HepG2 (cell line): Measurements from ENCODE around the gene PPP1R1B. TPM values are rescaled to one million over a fixed set of nuclear protein-coding genes. Genes with fewer than 3 reads are reported as not detected.

ENCODE experiments used
- ATAC-seq: fragments of 200-7000 bp; cut with Tn5 transposase; 3 replicates; pipeline ENCODE4 v1.9.1; 2020; ENCODE audit warnings: mild to moderate bottlenecking, moderate library complexity
- BruUV-seq: library from RNA; stranded (reverse); fragments of 400-500 nt; replicated peaks from 2 replicates; lab custom pipeline; 2021; lab: Mats Ljungman, UMichigan
- CTCF ChIA-PET: fragments of 300-600 bp; formaldehyde crosslinking; extraction: SDS; loops from one replicate; lab custom pipeline; 2021; ENCODE audit warnings: low total read pairs, inconsistent platforms, low intra/inter-chr PET ratio; lab: Yijun Ruan, JAX
- POLR2A ChIA-PET: fragments of 350-600 bp; sonication (Branson Sonifier 250); formaldehyde crosslinking; loops from one replicate; lab custom pipeline; 2020; ENCODE audit warnings: antibody characterized with exemption, inconsistent platforms; lab: Yijun Ruan, JAX
- DNase-seq: peaks from one replicate; pipeline ENCODE4 v3.0.0-alpha.2; 2015; ENCODE audit warnings: low spot score
- FAIRE-seq: peaks from 3 replicates; lab custom pipeline; 2011; peaks lifted over from hg19 to GRCh38; lab: Jason Lieb, UNC
- H2AFZ ChIP-seq: one replicate; pipeline ENCODE4 v1.6.1; 2011; ENCODE audit warnings: low read length, inconsistent platforms
- H3K27ac ChIP-seq: fragments of 300-600 bp; 3 replicates; pipeline ENCODE4 v1.8.0; 2011; ENCODE audit warnings: mixed run types, mild to moderate bottlenecking, mixed read lengths, low read length, inconsistent platforms; ENCODE audit not compliant: insufficient read depth; ENCODE audit errors: extremely low read length
- H3K27me3 ChIP-seq, 2 experiments: fragments of 200-600 bp in 1 of 2; 2 replicates in 1 of 2; 3 replicates in 1 of 2; pipeline versions ENCODE4 v1.6.0 to v1.8.0; 2011; ENCODE audit warnings: low read length in 2 of 2, mild to moderate bottlenecking in 2 of 2, moderate library complexity in 2 of 2, inconsistent platforms in 1 of 2; ENCODE audit not compliant: insufficient read depth in 2 of 2, control insufficient read depth in 1 of 2
- H3K36me3 ChIP-seq, 2 experiments: fragments of 200-600 bp in 1 of 2; replicated peaks in 1 of 2; 2 replicates in 1 of 2; 3 replicates in 1 of 2; pipeline versions ENCODE4 v1.5.1 to v1.8.0; 2011; ENCODE audit warnings: low read length in 2 of 2, inconsistent platforms in 1 of 2; ENCODE audit not compliant: insufficient read depth in 2 of 2, control insufficient read depth in 1 of 2
- H3K4me1 ChIP-seq: 2 replicates; pipeline ENCODE4 v1.5.1; 2012; ENCODE audit warnings: low read length, inconsistent platforms; ENCODE audit not compliant: insufficient read depth
- H3K4me2 ChIP-seq: 2 replicates; pipeline ENCODE4 v1.6.0; 2011; ENCODE audit warnings: low read depth, low read length, inconsistent platforms
- H3K4me3 ChIP-seq, 3 experiments: fragments of 200-600 bp in 1 of 3; sonication (generic), shearing (Covaris generic) in 1 of 3; replicated peaks in 1 of 3; 2 replicates each; pipeline ENCODE4 v1.5.1; 2011 to 2016; ENCODE audit warnings: low read length in 3 of 3, inconsistent platforms in 2 of 3, low read depth in 2 of 3, mild to moderate bottlenecking in 2 of 3, control low read depth in 1 of 3, mixed read lengths in 1 of 3; ENCODE audit not compliant: insufficient read depth in 1 of 3
- H3K79me2 ChIP-seq: one replicate; pipeline ENCODE4 v1.6.1; 2011; ENCODE audit warnings: low read length, inconsistent platforms; ENCODE audit not compliant: insufficient read depth
- H3K9ac ChIP-seq: 2 replicates; pipeline ENCODE4 v1.6.0; 2011; ENCODE audit warnings: mild to moderate bottlenecking, low read depth, low read length, inconsistent platforms; ENCODE audit not compliant: insufficient read depth
- H3K9me3 ChIP-seq: 2 replicates; pipeline ENCODE4 v1.5.1; 2012; ENCODE audit warnings: mild to moderate bottlenecking, low read length
- H4K20me1 ChIP-seq: 2 replicates; pipeline ENCODE4 v1.6.0; 2011; ENCODE audit warnings: inconsistent platforms, mild to moderate bottlenecking, low read length, moderate library complexity; ENCODE audit not compliant: insufficient read depth
- AGO1 ChIP-seq: fragments of 200-400 bp; formaldehyde crosslinking; IDR thresholded peaks from 2 replicates; pipeline ENCODE4 v1.6.1; 2017; ENCODE audit warnings: mild to moderate bottlenecking, low read depth, low read length, moderate library complexity; ENCODE audit not compliant: poor library complexity, severe bottlenecking
- BRD4 ChIP-seq: sonication (generic); formaldehyde crosslinking; IDR thresholded peaks from 2 replicates; pipeline ENCODE4 v1.4.0; 2020; ENCODE audit warnings: missing genetic modification reagents
- CTCF ChIP-seq: sonication (generic); formaldehyde crosslinking; IDR thresholded peaks from 2 replicates; pipeline ENCODE4 v1.5.0; 2020; ENCODE audit warnings: mild to moderate bottlenecking, missing genetic modification reagents, moderate library complexity
- HDAC1 ChIP-seq: sonication (generic); formaldehyde crosslinking; IDR thresholded peaks from 2 replicates; pipeline ENCODE4 v1.5.1; 2020; ENCODE audit warnings: mild to moderate bottlenecking, missing genetic modification reagents
- HIVEP1 ChIP-seq: sonication (generic); formaldehyde crosslinking; IDR thresholded peaks from 2 replicates; pipeline ENCODE4 v1.4.0; 2020; ENCODE audit warnings: mild to moderate bottlenecking, missing genetic modification reagents
- HNRNPL ChIP-seq: fragments of 200-400 bp; formaldehyde crosslinking; IDR thresholded peaks from 2 replicates; pipeline ENCODE4 v1.6.1; 2017; ENCODE audit warnings: mild to moderate bottlenecking, low read depth, low read length
- KDM2A ChIP-seq: sonication (generic); formaldehyde crosslinking; IDR thresholded peaks from 2 replicates; pipeline ENCODE4 v1.4.0; 2020; ENCODE audit warnings: low read depth, missing genetic modification reagents, borderline replicate concordance
- KLF13 ChIP-seq: sonication (generic); formaldehyde crosslinking; IDR thresholded peaks from 2 replicates; pipeline ENCODE4 v1.4.0; 2020; ENCODE audit warnings: mild to moderate bottlenecking, missing genetic modification reagents
- MXD1 ChIP-seq: sonication (generic); formaldehyde crosslinking; IDR thresholded peaks from 2 replicates; pipeline ENCODE4 v1.4.0; 2020; ENCODE audit warnings: mild to moderate bottlenecking, missing genetic modification reagents
- TFE3 ChIP-seq: IDR thresholded peaks from 2 replicates; pipeline ENCODE4 v1.6.1; 2016
- ZBTB25 ChIP-seq: IDR thresholded peaks from 2 replicates; pipeline ENCODE4 v1.6.1; 2018; ENCODE audit warnings: missing genetic modification reagents
- ZFP62 ChIP-seq: sonication (generic); formaldehyde crosslinking; IDR thresholded peaks from 2 replicates; pipeline ENCODE4 v1.4.0; 2020; ENCODE audit warnings: missing genetic modification reagents
- ZNF768 ChIP-seq: sonication (generic); formaldehyde crosslinking; IDR thresholded peaks from 2 replicates; pipeline ENCODE4 v1.4.0; 2020; ENCODE audit warnings: missing genetic modification reagents
- ZNF891 ChIP-seq: sonication (generic); formaldehyde crosslinking; IDR thresholded peaks from 2 replicates; pipeline ENCODE4 v1.5.0; 2020; ENCODE audit warnings: mild to moderate bottlenecking, missing genetic modification reagents
- WGBS: methylation state at CpG from one replicate; pipeline ENCODE4 v1.1.6; 2017; ENCODE audit warnings: low lambda C conversion rate; 5-methylcytosine and 5-hydroxymethylcytosine counted together
- in situ Hi-C: cut with HindIII; loops from 2 replicates; pipeline ENCODE4 v1.10.0; 2017; ENCODE audit warnings: low pct_unique_long_range_greater_than_20kb; ENCODE audit not compliant: extremely low pct_ligation_motif_present
- intact Hi-C: fragments of 100-400 bp; cut with micrococcal nuclease; formaldehyde crosslinking; loops from one replicate; pipeline ENCODE4 v1.10.0; 2022; ENCODE audit not compliant: unreplicated experiment
- polyA plus RNA-seq, 8 experiments: library from polyadenylated mRNA; depleted of rRNA in 3 of 8; stranded (reverse) in 7 of 8; unstranded in 1 of 8; fragments of >200 nt; fragmentation: Illumina TruSeq in 4 of 8; extraction: Trizol in 4 of 8; gene quantifications; 2 replicates each; pipeline versions ENCODE4 v1.2.1 to v1.2.3, GENCODE V29; 2011 to 2016; ENCODE audit warnings: low read depth in 4 of 8, missing spikeins in 1 of 8, mixed read lengths in 1 of 8; ENCODE audit not compliant: insufficient read depth in 1 of 8
- total RNA-seq, 5 experiments: library from RNA; depleted of rRNA; stranded (reverse); fragments of >200 nt; fragmentation: Illumina TruSeq; extraction: Trizol; gene quantifications; 2 replicates each; pipeline ENCODE4 v1.2.3, GENCODE V29; 2016; ENCODE audit warnings: low read depth in 1 of 5
- TF ChIP-seq, protein P1 (sequence below): sonication (generic); formaldehyde crosslinking; IDR thresholded peaks from 2 replicates; pipeline ENCODE4 v1.8.1; 2023; ENCODE audit warnings: mild to moderate bottlenecking, missing genetic modification reagents, borderline replicate concordance

PPP1R1B gene
- total and polyA plus RNA-seq, 2 of the 13 experiments (the other 11 are each of a cell fraction or from before 2014, with no cell fraction given), result 0.08 TPM; not detected in 1

- TF ChIP-seq BRD4, result 0 out of 2 replicates have a peak, but pooled peaks have one; percentile 33
- TF ChIP-seq ZNF891, result peak; percentile 59; the same call in 1 of the 2 replicates
- TF ChIP-seq MXD1 (CRISPR knock-in tag), result no peak
- TF ChIP-seq ZFP62 (CRISPR knock-in tag), result no peak
- TF ChIP-seq ZNF768 (CRISPR knock-in tag), result 0 out of 2 replicates have a peak, but pooled peaks have one; percentile 3
Measured at GRCh38 chr17:39664581-39665561, 38.1 kb downstream of the PPP1R1B start, which contains the start of gene TCAP (continued).

- ATAC-seq, result peak; percentile 51
- POLR2A ChIA-PET, result interaction anchor here (0.7 to 4.1 kb wide), 3 partner anchors 10 to 34 kb away, joined by 3 to 25 read pairs (median 8); partner anchors contain the start of gene ERBB2
- Histone ChIP-seq H2AFZ (no peak overlapping the region), H3K27me3 (peaks cover 10 to 43% of the 10 kb centered on the region in 2 experiments), H3K27ac (no peak overlapping the region), H3K4me3 (no peak overlapping the region), H3K4me2 (no peak overlapping the region), H3K9ac (no peak overlapping the region), H3K36me3 (peaks cover 2 to 4% of the 10 kb centered on the region in 2 experiments; a peak in 4 of 5 replicates), H4K20me1 (no peaks in the 10 kb centered on the region), H3K9me3 (no peaks in the 10 kb centered on the region), H3K79me2 (no peaks in the 10 kb centered on the region), H3K4me1 (peaks cover 59% of the 10 kb centered on the region)
- CTCF ChIA-PET, result interaction anchor here (3.6 kb wide), 1 partner anchor 43 kb away, joined by 22 read pairs; no protein-coding TSS in a partner anchor
- intact Hi-C loops (no loop called here), in situ Hi-C loops (no loop called here)
- no peak for DNase-seq
- BruUV-seq, result no TSS peak
- no peak for FAIRE-seq
- WGBS, result 50% methylated on average over 9 of the region's 17 CpGs
- 0 out of 2 replicates have a peak, but pooled peaks have one; percentile 46 for TF ChIP-seq KLF13 (CRISPR knock-in tag)
- peak; percentile 3 for TF ChIP-seq CTCF (CRISPR knock-in tag)
- TF ChIP-seq AGO1, result peak; percentile 66
- TF ChIP-seq HNRNPL, result peak; percentile 92
- TF ChIP-seq HIVEP1 (CRISPR knock-in tag), result peak; percentile 12; the same call in 1 of the 2 replicates
- TF ChIP-seq, protein P1, sequence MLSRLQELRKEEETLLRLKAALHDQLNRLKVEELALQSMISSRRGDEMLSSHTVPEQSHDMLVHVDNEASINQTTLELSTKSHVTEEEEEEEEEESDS, result no peak
- TF ChIP-seq KDM2A (CRISPR knock-in tag), result peak; percentile 30; the same call in 1 of the 2 replicates
- TF ChIP-seq TFE3, result no peak
- no peak for TF ChIP-seq ZBTB25 (CRISPR knock-in tag)
- 0 out of 2 replicates have a peak, but pooled peaks have one; percentile 13 for TF ChIP-seq HDAC1
Measured at GRCh38 chr17:39665642-39666224, 39.0 kb downstream of the PPP1R1B start.
